ENCODE results near the gene TCOF1.
A peak's percentile ranks its signal among the peaks of the same experiment; 100 is the strongest.

TCOF1 gene

GRCh38 chr5:150349681-150350275 is 7.7 kb upstream of the TCOF1 start:
- no peak for DNase-seq (ENCODE audit: low read depth in 2 of 2)

DNA sequence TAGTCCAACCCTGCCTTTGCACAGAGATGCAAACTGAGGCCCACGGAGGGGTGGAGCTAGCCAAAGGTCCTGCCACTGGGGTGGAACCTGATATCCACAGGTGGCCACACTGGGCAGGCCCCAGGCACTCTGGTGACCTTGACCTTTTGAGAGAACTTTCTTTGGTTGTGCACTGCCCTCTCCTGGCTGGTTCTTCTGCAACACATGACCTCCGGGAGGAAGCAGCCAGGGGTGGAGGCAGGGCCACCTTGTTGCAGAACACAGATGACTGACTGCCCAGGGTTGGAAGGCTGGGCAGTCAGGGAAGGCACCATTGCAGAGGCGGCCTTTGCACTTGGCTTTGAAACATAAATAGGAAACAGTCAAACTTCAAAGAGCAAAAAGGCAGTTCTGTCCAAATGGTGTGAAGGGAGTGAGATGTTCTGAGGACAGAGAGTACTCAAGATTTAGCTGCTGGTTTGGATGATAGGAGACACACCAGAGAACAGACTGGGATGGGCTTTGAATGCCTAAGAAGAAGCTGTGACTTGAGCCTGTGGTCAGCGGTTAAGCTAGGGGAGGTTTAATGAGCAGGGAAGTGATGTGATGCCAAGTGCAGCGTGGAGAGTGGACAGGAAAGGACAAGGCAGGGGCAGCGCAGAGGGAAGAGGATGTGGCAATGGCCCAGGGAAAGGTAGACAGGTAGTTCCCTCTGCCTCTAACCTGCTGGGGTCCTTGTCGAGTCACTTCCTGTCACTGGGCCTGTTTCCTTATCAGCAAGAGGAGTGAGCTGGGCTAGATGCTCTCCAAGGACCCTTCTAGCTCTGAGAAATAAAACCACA is 6.8 kb upstream of the TCOF1 start:
- peak in 1 of 2 donors; percentile 9 for DNase-seq (ENCODE audit: low read depth in 2 of 2)

DNA sequence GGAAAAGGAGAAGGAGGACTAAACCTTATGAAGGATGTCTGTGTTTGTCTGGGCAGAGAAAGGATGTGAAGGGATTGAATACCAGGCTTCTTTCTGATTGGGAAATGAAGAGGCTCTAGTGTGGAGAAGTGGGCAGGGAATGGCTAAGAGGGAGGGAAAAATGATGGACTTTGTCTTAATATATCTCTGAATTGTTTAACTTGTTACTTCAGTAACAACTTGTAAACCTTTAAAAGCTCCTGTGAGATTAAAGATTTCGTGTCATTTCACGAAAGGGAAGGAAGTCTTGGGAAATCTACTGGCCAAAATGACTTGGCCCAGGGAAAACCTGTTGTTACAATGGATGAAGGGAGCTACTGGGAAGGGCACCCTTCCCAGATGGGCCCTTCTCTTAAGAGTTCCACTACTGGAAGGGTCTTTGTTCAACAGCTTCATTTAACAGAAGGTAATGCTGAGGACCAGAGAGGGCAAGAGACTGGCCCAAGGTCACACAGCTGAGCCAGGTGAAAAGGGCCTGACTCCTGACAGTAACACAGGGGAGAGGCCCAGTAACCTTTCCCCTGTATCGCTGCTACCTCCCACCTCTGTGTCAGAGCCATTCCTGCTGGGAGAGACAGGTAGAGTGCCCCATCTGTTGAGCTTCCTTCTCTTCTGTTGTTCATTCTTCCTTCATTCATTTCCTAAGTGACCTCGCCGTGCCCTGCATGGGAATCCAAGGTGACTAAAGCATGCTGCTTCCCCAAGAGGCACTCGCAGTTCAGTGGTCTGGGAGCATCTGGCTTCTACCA is 5.1 kb upstream of the TCOF1 start:
- DNase-seq (ENCODE audit: low read depth in 2 of 2) = no peak

DNA sequence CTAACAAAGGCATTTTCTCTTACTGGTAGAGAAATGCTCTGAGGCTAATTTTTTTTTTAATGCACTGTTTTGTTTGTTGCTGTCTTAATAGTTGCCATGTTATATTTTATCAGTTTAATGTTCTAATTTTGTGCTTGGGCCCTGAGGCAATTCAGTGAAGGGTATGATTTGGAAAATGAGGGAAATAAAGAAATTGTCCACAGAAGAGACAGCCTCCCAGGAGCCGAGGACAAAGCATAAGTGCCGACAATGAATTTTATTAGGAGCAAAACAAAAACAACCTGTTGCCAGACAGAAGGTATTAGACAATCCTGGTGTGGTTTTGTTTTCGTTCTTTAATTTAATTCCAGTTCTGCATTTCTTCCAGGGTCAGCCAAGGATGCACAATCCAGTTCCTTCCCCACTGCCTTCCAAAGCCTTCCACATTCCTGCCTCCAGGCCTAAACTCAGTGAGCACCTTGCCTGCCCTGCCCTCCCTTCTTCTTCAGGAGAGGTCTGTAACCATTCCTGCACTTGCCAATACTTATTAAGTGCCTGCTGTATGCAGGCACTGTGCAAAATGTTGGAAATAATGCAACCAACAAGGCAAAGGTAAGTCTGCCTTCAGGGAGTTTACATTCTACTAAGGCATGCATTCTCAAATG is 4.3 kb upstream of the TCOF1 start:
- DNase-seq (ENCODE audit: low read depth in 2 of 2) = no peak

- no peak for DNase-seq (ENCODE audit: low read depth in 2 of 2)
Observed at GRCh38 chr5:150355791-150356190, 1.7 kb upstream of the TCOF1 start.

- no peak for DNase-seq (ENCODE audit: low read depth in 2 of 2)
Observed at GRCh38 chr5:150356575-150357294, 762 bp upstream of the TCOF1 start.

- DNase-seq (ENCODE audit: low read depth in 2 of 2) = no peak
Observed at GRCh38 chr5:150358261-150359095, 981 bp downstream of the TCOF1 start.

DNA sequence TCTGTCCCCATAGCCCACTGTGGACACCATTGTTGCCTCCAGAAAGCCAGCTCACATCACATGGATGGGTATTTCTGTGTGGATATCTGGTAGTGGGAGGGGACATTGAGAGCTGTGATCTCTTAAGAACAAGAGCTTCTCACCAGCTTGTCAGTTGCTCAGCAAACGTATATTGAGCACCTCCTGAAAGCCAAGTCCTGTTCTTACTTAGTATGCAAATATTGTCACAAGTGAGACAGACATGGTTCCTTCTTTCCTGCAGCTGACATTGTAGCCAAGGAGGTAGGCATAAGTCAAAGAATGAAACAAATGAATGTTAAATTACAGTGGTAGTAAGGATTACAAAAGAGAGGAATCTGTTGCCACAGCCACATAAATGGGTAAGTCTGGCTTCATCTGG is 3.8 kb downstream of the TCOF1 start:
- no peak for DNase-seq (ENCODE audit: low read depth in 2 of 2)

DNA sequence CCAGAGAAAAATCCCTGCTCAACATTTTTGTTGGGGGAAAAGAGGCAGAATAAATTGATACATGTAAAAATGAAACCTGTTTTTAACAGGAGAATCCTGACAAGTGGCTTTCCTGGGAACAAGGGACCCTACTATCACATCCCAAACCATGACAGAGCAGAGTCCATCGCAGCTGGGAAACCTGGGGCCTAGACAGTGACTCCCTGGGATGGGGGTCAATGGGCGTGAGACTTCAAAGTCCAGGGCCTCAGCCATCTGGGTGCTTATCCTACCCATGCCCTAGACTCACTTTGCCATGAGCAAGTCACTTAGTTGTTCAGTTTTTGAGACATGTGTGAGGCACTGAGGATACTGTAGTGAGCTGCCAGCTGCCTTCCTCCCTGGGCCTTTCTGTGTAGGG is 5.7 kb downstream of the TCOF1 start:
- DNase-seq (ENCODE audit: low read depth in 2 of 2) = no peak

- DNase-seq (ENCODE audit: low read depth in 2 of 2) = no peak
Observed at GRCh38 chr5:150364004-150364403, 6.5 kb downstream of the TCOF1 start.

GRCh38 chr5:150368526-150368925 is 11.0 kb downstream of the TCOF1 start:
- DNase-seq (ENCODE audit: low read depth in 2 of 2) = no peak

GRCh38 chr5:150372639-150373038 is 15.1 kb downstream of the TCOF1 start:
- DNase-seq (ENCODE audit: low read depth in 2 of 2) = no peak

- DNase-seq (ENCODE audit: low read depth in 2 of 2) = no peak
Observed at GRCh38 chr5:150374651-150375050, 17.2 kb downstream of the TCOF1 start.

DNA sequence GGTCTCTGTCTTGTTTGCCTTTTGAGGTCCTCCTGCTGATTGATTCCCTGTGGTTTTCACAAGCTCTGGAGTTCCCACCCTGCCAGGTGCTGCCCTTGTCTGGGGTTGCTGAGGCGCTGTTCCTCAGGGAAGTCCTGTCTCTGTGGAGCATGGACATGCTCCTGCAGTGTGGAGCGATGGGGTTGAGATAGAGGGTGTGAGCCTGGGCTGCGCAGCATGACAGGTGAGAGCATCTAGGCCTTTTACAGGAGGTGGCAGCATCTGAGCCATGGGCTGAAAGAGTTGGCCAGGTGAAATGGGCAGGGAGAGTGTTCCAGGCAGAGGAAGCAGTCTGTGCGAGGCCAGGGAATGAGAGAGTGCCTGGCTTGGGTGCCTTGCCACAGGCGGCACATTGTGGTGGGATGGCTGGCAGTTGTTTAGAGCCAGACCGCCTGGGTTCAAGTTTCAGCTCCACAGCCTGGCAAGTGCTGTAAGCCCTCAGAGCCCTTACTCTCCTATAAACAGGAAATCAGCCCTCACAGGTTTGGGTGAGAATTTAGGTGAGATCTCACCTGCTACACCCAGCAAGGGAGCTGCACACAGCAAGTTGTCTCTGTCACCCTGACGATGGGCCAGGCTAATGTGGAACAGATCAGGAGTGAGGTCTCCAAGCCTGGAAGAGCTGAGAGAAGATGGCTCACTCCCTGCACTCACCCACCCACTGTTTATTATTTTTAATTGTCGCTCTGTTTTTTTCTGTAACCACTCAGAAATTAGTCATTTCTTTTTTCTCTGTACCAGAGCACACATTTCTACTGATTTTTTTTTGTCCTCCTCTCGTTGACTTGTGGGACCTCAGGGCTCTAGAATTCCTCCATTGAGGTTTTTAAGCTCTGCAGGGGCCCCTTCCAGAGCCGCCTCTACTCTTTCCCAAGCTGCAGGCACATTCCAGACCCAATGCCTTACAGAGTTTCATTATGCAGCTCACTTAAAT is 19.6 kb downstream of the TCOF1 start:
- DNase-seq (ENCODE audit: low read depth in 2 of 2) = no peak

DNA sequence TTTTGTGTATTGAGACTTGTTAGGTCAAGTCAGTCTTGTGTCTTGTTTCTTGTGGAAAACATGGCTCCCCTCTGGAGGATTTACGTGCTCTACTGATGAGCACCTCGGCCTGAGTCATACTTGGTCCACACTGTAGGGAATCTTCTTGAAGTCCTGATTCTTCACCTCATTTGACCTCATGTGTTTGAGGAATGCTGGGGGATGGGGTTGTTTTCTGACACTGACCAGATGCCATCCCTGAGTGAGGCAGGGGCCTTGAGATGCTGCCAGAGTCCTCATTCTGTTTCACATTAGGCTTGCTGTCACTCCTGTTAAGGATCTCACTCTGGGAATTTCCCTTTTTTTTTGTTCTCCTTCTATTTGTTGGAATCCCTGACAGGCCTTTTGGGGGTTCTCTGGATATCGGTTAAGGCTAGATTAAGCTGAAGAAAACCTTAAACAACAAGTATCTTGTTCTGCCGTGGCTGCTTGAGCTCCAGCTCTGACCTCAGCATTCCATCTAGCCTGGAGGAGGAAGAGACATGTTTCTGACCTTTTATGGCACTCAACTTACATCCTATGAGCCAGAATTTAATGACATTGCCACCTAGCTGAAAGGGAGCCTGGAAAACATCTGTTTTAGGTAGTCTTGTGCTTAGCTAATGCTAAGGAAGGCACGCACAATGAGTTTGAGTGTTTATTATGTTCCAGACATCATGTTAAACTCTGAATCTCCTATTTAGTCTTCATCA is 20.6 kb downstream of the TCOF1 start:
- DNase-seq (ENCODE audit: low read depth in 2 of 2) = no peak

- DNase-seq (ENCODE audit: low read depth in 2 of 2) = no peak
Observed at GRCh38 chr5:150384701-150385100, 27.2 kb downstream of the TCOF1 start.

- no peak for DNase-seq (ENCODE audit: low read depth in 2 of 2)
Observed at GRCh38 chr5:150386024-150386855, 28.7 kb downstream of the TCOF1 start.

Data from stimulated activated CD8-positive, alpha-beta memory T cell treated with anti-CD3 and anti-CD28 coated beads, Interleukin-2, amount 100 ng/mL, for 1 hour (primary cell).